Inflammatory macrophage treated with lipopolysaccharide for 1 hour (primary cell): ENCODE measurements around the gene ETS2.

Experiments
- DNase-seq, 2 donors: peaks; one replicate each; pipeline ENCODE4 v3.0.0-alpha.2; 2020 to 2022

Gene ETS2

DNA sequence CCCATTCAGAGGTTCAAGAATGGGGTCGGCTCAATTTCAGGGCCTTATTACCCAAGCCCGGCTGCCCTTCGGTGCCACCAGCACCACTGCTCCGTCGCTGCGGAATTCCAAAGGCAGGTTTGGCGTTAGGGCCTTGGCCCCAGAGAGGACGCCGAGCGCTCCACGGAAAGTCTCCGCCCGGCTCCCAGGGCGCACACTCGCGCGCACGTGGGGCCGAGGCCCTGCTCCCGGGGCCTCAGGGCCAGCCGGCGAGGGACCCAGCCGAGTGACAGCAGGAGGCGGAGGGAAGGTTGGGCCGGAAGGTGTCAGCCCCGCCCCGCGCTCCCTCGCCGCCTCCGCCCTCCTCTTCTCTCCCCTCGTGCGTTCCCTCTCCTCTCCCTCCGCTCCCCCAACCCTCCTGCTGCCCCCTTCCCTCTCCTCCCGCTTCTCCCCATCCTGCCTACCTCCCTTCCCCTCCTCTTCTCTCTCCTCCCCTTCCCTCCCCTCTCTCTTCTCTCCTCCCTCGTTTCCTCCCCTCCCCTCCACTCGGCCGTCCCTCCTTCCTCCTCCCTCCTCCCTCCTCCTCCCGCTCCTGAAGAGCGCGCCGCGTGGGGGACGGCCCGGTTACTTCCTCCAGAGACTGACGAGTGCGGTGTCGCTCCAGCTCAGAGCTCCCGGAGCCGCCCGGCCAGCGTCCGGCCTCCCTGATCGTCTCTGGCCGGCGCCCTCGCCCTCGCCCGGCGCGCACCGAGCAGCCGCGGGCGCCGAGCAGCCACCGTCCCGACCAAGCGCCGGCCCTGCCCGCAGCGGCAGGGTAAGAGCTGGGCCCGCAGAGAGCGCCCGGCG is at the start of gene ETS2:
Gene ETS2 (plus strand): TSS at position 602 of the 825 bp plus-strand sequence. CDS start 4,106 bp downstream, outside the sequence.
- peak; percentile 91 to 96 for DNase-seq

- peak in 1 of 2 donors; percentile 0 for DNase-seq
Observed at GRCh38 chr21:38756746-38757145, 49.0 kb upstream of the ETS2 start.

DNA sequence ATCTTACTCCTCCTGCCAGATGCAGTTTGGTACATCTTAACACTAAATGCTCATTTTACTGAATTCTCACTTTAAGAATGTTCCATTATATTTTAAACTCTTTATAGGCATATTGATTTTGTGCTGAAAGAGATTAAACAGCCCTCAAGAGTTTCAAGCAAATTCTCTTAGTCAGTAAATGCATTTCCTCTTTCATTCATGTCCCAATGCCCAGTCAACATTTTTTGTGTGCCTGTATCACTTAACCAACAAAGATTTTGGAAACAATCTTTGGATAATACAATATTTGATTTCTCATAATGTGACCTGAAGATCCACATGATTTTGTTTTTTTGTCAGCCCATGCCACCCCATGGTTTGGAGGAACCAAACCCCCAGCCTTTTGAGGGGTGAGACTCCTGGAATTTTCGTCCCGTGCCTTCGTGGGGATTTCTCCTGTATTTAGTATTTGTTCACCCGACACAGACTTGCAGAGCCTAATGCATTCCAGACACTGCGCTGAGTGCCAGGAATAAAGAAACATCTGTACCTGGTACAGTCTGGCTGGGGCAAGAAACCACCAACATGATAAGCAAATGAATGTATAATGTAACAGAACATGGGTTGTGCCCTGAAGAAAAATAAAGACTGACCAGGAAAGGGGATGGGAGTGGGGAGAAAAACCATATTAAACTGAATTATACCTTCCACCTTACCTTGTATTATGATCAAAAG is 47.1 kb upstream of the ETS2 start:
- peak in 1 of 2 donors; percentile 30 for DNase-seq

- DNase-seq = no peak
Observed at GRCh38 chr21:38759413-38759812, 46.3 kb upstream of the ETS2 start.

- DNase-seq = no peak
Observed at GRCh38 chr21:38760017-38760761, 45.5 kb upstream of the ETS2 start.

- no peak for DNase-seq
Observed at GRCh38 chr21:38760762-38761155, 45.0 kb upstream of the ETS2 start.

DNA sequence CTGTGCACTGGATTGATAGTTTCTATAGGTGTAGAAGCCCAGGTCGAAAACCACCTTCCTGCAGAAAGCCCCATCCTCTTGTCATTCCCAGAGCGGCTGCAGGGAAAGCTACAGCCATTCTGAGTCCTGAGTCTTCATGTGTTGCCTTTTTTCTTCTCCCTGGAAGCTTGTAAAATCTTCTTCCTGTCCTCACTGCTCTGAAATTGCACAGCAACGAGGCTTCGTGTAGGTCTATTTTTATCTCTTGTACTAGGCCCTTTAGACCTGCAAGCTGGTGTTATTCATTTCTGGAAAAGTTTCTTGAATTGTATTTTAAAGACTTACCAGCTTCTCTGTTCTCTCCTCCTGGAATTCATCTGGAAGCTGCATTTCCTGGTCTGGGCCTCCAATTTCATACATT is 44.2 kb upstream of the ETS2 start:
- DNase-seq = no peak

DNA sequence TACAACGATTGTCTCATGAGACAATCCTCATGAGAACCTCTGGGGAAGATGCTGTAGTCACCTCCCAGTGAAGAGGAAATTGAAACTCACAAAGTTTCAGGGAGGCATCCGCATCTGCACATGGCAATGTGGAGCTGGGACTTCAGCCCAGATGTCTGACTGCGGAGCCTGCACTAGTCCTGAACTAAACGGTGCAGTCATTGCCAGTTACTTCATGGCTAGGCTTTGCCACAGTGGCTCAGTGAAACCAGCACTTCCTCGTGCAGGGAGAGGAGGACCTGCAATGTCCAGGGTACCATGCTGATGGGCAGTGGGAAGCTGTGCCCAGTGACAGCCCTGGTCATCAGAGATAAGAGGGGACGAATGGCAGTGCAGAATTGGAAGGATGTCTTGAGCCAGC is 40.7 kb upstream of the ETS2 start:
- no peak for DNase-seq

DNA sequence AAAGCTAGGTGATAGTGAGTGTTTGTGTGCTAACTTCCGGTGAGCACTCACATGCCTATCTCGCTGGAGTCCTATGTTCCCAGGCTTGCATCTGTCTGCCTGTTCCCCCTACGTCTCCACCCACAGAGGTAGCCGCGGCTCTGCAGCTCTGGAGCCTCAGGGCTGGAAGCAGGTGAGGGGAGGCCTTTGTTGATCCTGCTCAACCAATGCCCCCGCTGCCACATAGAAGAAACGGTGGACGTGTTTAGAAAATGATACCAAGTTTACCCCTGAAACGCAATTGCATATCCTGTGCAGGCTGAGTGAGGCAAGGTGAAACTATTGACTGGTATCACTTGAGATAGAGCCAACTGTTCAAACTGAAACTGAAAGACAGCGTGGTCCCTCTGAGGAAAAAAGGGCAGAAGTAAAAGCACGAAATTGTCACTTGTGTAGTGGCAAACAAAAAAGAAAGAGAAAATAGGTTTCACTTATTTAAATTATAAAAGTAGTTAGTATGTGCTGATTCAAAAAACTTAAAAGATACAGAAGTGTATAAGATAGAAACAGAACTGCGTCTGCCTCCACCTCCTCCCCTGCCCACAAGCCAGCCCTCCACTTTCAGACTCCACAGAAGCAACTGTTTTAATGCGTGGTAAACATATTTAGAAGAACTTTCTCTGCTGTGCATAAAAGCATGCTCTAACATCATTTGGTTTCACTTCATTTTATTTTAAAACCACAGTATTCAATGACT is 38.6 kb upstream of the ETS2 start:
- DNase-seq = peak; percentile 43 to 49

DNA sequence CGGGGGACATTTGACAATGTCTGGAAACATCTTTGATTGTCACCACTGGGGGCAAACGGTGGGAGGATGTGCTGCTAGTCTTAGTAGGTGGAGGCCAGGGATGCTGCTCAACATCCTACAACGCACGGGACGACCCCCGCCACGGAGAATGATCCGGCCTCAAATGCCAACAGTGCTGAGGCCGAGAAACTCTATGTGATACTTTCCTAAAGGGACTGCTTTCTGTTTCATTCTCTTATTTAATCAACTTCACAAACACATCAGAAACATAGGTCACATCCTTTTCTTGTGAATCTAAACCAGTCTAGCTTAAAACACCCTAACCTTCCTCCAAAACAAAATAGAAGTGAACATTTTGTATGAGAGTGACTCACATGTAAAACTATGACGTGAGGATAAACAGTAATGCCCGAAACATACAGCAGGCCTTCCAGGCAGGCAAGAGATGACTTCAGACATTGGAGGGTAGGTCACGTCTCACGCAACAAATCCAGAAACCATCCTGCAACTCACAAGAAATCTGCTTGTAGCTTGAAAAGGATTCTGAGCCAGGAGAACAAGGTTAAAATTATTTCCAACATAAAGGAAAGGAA is 37.2 kb upstream of the ETS2 start:
- DNase-seq = no peak

GRCh38 chr21:38769191-38769780 is 36.4 kb upstream of the ETS2 start:
- no peak for DNase-seq

- no peak for DNase-seq
Observed at GRCh38 chr21:38770660-38771059, 35.1 kb upstream of the ETS2 start.

DNA sequence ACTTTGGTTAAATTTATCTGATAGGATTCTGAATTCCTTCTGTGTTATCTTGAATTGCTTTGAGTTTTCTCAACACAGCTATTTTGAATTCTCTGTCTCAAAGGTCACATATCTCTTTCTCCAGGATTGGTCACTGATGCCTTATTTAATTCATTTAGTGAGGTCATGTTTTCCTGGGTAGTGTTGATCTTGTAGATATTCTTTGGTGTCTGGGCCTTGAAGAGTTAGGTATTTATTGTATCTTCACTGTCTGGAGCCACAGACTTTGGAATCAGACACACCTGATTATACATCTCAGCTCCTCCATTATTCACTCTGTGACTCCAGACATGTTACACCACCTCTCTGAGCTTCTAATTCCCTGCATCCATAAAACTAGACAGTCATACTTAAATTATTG is 34.2 kb upstream of the ETS2 start:
- no peak for DNase-seq

GRCh38 chr21:38772646-38773045 is 33.1 kb upstream of the ETS2 start:
- DNase-seq = peak; percentile 40 to 58

DNA sequence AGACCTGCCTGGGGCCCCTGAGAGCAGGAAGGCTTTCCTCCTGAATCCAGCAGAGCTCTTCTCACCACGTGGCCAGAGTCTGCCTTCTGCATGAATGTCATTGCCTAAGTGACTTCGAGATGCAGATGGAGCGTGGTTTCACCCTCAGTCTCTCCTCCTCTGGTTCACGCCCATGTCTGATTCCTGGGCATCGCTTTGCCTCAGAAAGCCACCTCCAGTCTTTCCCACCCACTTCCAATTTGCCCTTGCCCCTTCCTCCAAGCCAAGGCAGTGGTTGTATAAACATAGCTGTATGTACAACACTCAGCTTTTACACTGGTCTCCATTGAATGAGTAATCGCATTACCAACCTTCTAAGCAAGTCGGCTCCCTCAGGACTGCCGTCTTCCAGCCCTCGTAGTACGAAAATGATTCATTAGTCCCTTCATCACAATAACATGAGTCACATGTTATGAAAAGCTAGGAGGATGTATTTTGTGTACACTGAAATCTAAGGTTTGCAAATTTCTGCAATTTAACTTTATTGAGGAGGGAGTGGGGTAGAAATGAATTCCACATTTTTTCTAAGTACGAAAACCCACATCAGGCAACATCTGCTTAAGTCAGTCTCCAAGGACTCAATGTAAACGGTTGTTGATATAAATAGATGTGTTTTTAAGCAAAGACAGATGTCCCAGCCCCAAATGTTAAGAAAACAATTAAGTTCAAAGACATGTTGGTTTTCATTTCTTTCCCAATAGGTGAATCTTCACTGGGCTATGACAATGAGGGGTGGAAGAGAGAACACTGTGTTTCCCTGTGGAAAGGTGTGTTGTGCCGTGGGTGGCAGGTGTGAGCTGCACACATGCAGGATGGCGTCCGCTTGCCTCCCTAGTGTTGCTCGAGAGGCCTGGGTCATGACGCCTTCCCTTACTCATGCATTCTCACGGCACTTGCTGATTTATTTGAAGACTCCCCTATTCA is 32.3 kb upstream of the ETS2 start:
- DNase-seq = peak; percentile 50 to 58

DNA sequence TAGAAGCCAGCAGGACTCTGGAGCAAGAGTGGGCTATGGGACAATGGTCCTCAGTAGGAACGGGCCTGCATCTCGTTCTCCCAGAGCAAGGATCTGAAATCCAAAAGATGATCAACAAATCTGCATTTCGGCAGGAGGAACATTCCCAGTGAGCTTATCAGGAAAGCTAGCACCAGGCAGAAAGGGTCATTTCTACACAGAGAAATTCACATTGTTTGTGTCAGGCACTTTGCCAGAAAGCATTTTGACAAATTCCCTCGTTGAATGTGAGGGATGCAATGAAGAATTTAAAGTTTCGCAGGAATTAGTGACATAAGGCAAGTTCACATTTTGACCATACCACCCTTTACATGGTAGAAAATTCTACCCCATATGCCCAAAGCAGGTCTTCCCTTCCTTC is 31.6 kb upstream of the ETS2 start:
- no peak for DNase-seq

- no peak for DNase-seq
Observed at GRCh38 chr21:38774586-38775285, 31.0 kb upstream of the ETS2 start.

- DNase-seq = no peak
Observed at GRCh38 chr21:38775733-38776132, 30.0 kb upstream of the ETS2 start.

GRCh38 chr21:38777015-38777414 is 28.7 kb upstream of the ETS2 start:
- no peak for DNase-seq

DNA sequence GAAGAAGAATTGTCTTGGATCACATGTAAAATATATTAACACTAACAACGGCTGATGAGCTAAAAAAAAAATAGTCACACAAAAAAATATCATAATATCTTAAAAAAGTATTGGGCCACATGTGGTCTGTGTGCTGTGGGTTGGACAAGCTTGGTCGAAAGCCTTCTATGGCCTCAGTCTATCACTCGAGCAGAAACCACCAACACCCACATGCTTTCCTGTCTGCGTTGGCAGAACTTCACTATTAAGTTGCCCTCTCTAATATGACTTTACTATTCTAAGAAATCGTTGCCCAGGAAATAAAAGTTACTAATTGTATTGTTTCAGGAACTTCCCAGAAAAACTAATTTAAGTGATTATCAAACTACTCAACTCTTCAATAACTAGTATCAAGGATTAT is 28.2 kb upstream of the ETS2 start:
- DNase-seq = peak; percentile 59 to 65
